DMS79 treated with DMSO at 0.1 percent for 48 hours (cell line): Measurements from ENCODE around the gene ZNF14.
"Not testable (repeated sequence)": the region's sequence is repeated elsewhere in the genome, so short reads cannot be mapped to it uniquely, and the experiment has no call there.

ENCODE experiments used
- DNase-seq: peaks from one replicate; lab custom pipeline; 2025; lab: John Stamatoyannopoulos, UW

ZNF14 gene

GRCh38 chr19:19687090-19687489 lies 45.8 kb downstream of the ZNF14 start:
- DNase-seq = no peak

DNA sequence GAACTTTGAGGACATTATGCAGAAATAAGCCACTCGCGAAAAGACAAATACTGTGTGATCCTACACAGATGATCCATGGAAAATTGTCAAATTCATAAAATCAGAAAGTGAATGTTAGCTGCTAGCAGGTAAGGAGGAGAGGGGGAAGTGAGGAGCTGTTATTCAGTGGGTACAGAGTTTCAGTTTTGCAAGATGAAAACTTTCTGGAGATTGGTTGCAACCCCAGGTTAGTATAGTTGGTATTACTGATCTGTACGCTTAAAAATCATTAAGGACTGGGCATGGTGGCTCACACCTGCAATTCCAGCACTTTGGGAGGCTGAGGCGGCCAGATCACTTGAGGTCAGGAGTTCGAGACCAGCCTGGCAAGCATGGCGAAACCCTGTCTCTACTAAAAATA lies 46.3 kb downstream of the ZNF14 start:
- no peak for DNase-seq

- DNase-seq = not testable (repeated sequence)
Observed at GRCh38 chr19:19686119-19686518, 46.8 kb downstream of the ZNF14 start.

- no peak for DNase-seq
Observed at GRCh38 chr19:19679176-19680073, 53.5 kb downstream of the ZNF14 start.

DNA sequence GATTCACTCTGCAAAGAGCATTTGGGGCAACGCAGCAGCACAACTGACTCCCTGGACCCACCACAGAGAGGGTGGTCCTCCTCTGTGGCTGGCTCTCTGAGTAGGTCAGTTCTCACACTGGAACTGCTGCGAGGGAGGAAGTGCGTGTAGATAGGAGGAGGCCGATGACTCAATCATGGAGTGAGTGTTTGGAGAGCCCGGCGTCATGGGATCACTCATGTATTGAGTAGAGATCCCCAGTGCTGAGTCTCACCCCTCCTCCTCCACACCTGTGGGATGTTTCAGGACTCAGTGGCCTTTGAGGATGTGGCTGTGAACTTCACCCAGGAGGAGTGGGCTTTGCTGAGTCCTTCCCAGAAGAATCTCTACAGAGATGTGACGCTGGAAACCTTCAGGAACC lies 55.3 kb downstream of the ZNF14 start:
- no peak for DNase-seq

DNA sequence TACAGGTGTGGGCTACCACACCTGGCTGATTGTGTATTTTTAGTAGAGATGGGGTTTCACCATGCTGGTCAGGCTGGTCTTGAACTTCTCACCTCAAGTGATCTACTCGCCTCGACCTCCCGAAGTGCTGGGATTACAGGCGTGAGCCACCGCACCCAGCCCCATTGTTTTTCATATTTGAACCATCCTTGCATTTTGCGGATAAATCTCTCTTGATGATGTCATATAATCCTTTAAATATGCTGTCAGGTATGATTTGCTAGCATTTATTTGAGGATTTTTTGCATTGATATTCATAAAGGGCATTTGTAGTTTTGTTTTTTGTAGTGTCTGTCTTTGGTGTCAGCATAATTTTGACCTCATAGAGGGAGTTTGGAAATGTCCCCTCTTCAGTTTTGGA lies 58.6 kb downstream of the ZNF14 start:
- no peak for DNase-seq

- DNase-seq = no peak
Observed at GRCh38 chr19:19672816-19673215, 60.1 kb downstream of the ZNF14 start.

- DNase-seq = no peak
Observed at GRCh38 chr19:19670070-19670551, 62.8 kb downstream of the ZNF14 start.

- peak; percentile 84 for DNase-seq
Observed at GRCh38 chr19:19668230-19669012, 64.5 kb downstream of the ZNF14 start, which contains the start of gene ZNF101. ZNF101 (plus strand) TSS chr19:19668839; CDS start chr19:19668964, 125 bp downstream.

DNA sequence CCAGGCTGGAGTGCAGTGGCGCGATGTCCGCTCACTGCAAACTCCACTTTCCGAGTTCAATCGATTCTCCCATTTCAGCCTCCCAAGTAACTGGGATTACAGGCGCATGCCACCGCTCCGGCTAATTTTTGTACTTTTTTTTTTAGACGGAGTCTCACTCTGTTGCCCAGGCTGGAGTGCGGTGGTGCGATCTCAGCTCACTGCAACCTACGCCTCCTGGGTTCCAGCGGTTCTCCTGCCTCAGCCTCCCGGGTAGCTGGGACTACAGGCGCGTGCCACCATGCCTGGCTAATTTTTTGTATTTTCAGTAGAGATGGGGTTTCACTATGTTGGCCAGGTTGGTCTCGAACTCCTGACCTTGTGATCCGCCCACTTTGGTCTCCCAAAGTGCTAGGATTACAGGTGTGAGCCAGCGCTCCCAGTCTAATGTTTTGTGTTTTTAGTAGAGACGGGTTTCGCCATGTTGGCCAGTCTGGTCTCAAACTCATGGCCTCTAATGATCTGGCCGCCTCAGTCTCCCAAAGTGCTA lies 67.4 kb downstream of the ZNF14 start:
- DNase-seq = not testable (repeated sequence)

DNA sequence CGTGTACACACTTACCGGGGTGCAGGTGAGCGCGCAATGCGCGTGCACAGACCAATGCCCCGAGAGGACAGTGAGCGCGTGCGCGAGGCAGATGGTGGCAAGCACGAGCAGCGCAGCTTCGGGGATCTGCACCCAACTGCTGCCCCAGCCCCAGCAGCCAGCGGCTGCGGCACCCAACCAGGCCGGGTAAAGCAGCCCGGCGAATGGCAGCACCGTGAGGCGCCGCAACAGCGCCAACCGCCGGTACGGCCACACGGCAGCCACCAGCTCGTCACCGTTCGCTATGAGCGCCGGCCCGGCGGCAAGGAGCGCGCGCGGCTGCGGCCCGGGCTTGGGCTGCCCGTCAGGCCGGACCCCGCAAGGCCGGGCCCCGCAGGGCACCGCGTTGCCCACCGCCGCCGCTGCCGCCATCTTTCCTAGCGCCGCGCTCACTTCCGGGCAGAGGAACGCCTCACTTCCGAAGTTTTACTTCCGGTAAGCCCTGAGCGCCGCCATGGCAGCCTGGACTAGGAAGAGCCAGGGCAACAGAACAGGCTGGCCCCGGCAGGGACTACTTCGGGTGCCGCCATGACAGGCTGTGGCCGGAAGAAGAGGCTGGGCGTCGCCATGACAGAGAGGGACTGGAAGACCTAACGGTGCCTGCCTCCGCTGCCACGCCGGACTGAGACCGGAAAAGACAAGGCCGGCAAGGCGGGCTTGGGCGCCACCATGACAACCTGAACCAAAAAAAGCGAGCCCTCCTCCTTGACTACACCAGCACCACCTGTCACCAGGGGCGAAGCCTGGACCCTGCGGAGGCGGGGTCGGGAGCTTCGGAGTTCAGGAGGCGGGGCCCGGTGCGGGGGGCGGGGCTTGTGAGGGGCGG lies 69.4 kb downstream of the ZNF14 start, which contains the start of gene ATP13A1:
Gene ATP13A1, minus strand, starts transcription at position 421 of the 865 bp plus-strand sequence. Its CDS starts 10 bp downstream, at position 411.
- peak; percentile 98 for DNase-seq

DNA sequence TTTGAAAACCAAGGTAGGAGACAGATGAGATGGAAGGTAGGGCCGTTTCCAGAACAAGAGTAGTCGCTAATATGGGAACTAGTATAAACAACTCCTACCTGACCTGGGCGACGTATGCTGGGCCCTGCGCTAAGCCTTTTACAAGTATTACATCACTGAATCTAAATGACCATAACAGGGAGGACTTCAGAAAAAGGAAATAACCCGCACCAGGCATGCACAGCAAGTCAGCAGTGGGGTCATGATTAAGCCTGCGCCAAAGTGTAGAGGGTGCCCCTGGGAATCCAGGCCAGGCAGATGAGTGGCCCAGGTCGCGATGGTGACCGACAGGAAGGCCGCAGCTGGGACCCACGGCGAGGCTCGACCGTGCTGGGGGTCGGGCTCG lies 70.0 kb downstream of the ZNF14 start:
- DNase-seq = no peak

- no peak for DNase-seq
Observed at GRCh38 chr19:19662344-19662743, 70.6 kb downstream of the ZNF14 start.

- no peak for DNase-seq
Observed at GRCh38 chr19:19661675-19662251, 71.1 kb downstream of the ZNF14 start.

GRCh38 chr19:19661141-19661674 lies 71.7 kb downstream of the ZNF14 start:
- DNase-seq = no peak
